IMR-90 (cell line): Measurements from ENCODE around the gene MAN2A2. TPM values are rescaled to one million over a fixed set of nuclear protein-coding genes. Genes with fewer than 3 reads are reported as not detected.

Experiments
- ATAC-seq: fragments of 200-7000 bp; cut with Tn5 transposase; 2 replicates; pipeline ENCODE4 v1.9.1; 2020; ENCODE audit warnings: low read depth, mild to moderate bottlenecking, moderate library complexity
- BruUV-seq: library from RNA; stranded (reverse); fragments of 400-500 nt; replicated peaks from 2 replicates; lab custom pipeline; 2021; lab: Mats Ljungman, UMichigan
- CTCF ChIA-PET: fragments of 300-600 bp; formaldehyde crosslinking; extraction: SDS; loops from one replicate; lab custom pipeline; 2021; ENCODE audit warnings: antibody characterized with exemption; lab: Yijun Ruan, JAX
- POLR2A ChIA-PET: fragments of 300-600 bp; sonication (Branson Sonifier 250); formaldehyde crosslinking; loops from one replicate; lab custom pipeline; 2022; ENCODE audit warnings: antibody characterized with exemption; ENCODE audit not compliant: unreplicated experiment; lab: Charles Lee
- DNase-seq: peaks from one replicate; pipeline ENCODE4 v3.0.0; 2013
- H2AFZ ChIP-seq: replicated peaks from 2 replicates; pipeline ENCODE3; 2013; ENCODE audit warnings: low read length, mild to moderate bottlenecking; ENCODE audit not compliant: poor library complexity
- H2AK5ac ChIP-seq: 2 replicates; pipeline ENCODE4 v1.6.1; 2013; ENCODE audit warnings: low read depth, low read length, inconsistent platforms
- H2AK9ac ChIP-seq: replicated peaks from 2 replicates; pipeline ENCODE3; 2013; ENCODE audit warnings: mild to moderate bottlenecking, low read depth, low read length, moderate library complexity; ENCODE audit not compliant: poor library complexity
- H2BK120ac ChIP-seq: 2 replicates; pipeline ENCODE4 v1.6.1; 2013; ENCODE audit warnings: low read depth, low read length, inconsistent platforms
- H2BK15ac ChIP-seq: 3 replicates; pipeline ENCODE4 v1.6.1; 2013; ENCODE audit warnings: low read depth, low read length, inconsistent platforms
- H2BK20ac ChIP-seq: 2 replicates; pipeline ENCODE4 v1.6.1; 2013; ENCODE audit warnings: low read depth, mild to moderate bottlenecking, inconsistent platforms, low read length, moderate library complexity
- H2BK5ac ChIP-seq: 2 replicates; pipeline ENCODE4 v1.6.1; 2013; ENCODE audit warnings: mild to moderate bottlenecking, low read depth, low read length, inconsistent platforms; ENCODE audit not compliant: poor library complexity, severe bottlenecking
- H3K14ac ChIP-seq: replicated peaks from 2 replicates; pipeline ENCODE4 v1.6.1; 2013; ENCODE audit warnings: low read depth, low read length, inconsistent platforms
- H3K18ac ChIP-seq: 2 replicates; pipeline ENCODE4 v1.6.1; 2013; ENCODE audit warnings: low read depth, low read length, control low read depth
- H3K23ac ChIP-seq: 2 replicates; pipeline ENCODE4 v1.6.1; 2013; ENCODE audit warnings: low read depth, low read length, inconsistent platforms
- H3K27ac ChIP-seq: 2 replicates; pipeline ENCODE4 v1.5.1; 2013; ENCODE audit warnings: mild to moderate bottlenecking, control low read depth, low read length; ENCODE audit not compliant: insufficient read depth
- H3K27me3 ChIP-seq: 2 replicates; pipeline ENCODE4 v1.6.1; 2013; ENCODE audit warnings: low read length; ENCODE audit not compliant: control insufficient read depth, insufficient read depth
- H3K36me3 ChIP-seq: 2 replicates; pipeline ENCODE4 v1.6.1; 2013; ENCODE audit warnings: low read length, mixed read lengths; ENCODE audit not compliant: control insufficient read depth, insufficient read depth
- H3K4ac ChIP-seq: 2 replicates; pipeline ENCODE4 v1.6.1; 2013; ENCODE audit warnings: low read depth, low read length, inconsistent platforms
- H3K4me1 ChIP-seq: 2 replicates; pipeline ENCODE4 v1.6.1; 2013; ENCODE audit warnings: low read length, mixed read lengths; ENCODE audit not compliant: control insufficient read depth, insufficient read depth
- H3K4me2 ChIP-seq: 2 replicates; pipeline ENCODE4 v1.6.1; 2013; ENCODE audit warnings: low read depth, mild to moderate bottlenecking, control low read depth, low read length, moderate library complexity
- H3K4me3 ChIP-seq: 2 replicates; pipeline ENCODE4 v1.5.1; 2013; ENCODE audit warnings: low read depth, mild to moderate bottlenecking, control low read depth, low read length, moderate library complexity; ENCODE audit not compliant: insufficient read depth
- H3K56ac ChIP-seq: 2 replicates; pipeline ENCODE4 v1.6.1; 2013; ENCODE audit warnings: low read length, inconsistent platforms; ENCODE audit not compliant: insufficient read depth; ENCODE audit errors: extremely low read depth
- H3K79me1 ChIP-seq, 2 experiments: 2 replicates each; pipeline ENCODE4 v1.6.1; 2013; ENCODE audit warnings: low read length in 2 of 2, inconsistent platforms in 1 of 2, low read depth in 1 of 2
- H3K9ac ChIP-seq: 2 replicates; pipeline ENCODE4 v1.6.1; 2013; ENCODE audit warnings: low read depth, low read length, control low read depth
- H3K9me1 ChIP-seq: 2 replicates; pipeline ENCODE4 v1.6.1; 2013; ENCODE audit warnings: low read length, inconsistent platforms; ENCODE audit not compliant: insufficient read depth
- H3K9me3 ChIP-seq: 2 replicates; pipeline ENCODE4 v1.6.1; 2013; ENCODE audit warnings: low read length; ENCODE audit not compliant: control insufficient read depth, insufficient read depth
- H4K20me1 ChIP-seq: 2 replicates; pipeline ENCODE4 v1.6.1; 2013; ENCODE audit warnings: low read length, inconsistent platforms; ENCODE audit not compliant: insufficient read depth
- H4K5ac ChIP-seq: 2 replicates; pipeline ENCODE4 v1.6.1; 2013; ENCODE audit warnings: mild to moderate bottlenecking, low read depth, low read length, control low read depth
- H4K8ac ChIP-seq, 2 experiments: 2 replicates each; pipeline ENCODE4 v1.6.1; 2013; ENCODE audit warnings: low read depth in 2 of 2, low read length in 2 of 2, control low read depth in 1 of 2, inconsistent platforms in 1 of 2
- H4K91ac ChIP-seq: 2 replicates; pipeline ENCODE4 v1.6.1; 2013; ENCODE audit warnings: low read depth, low read length, inconsistent platforms; ENCODE audit not compliant: insufficient read depth
- CEBPB ChIP-seq: IDR thresholded peaks from 2 replicates; pipeline ENCODE4 v1.6.1; 2012; ENCODE audit warnings: low read depth, low read length, improper control_type of control experiment
- FOS ChIP-seq: fragments of 150-350 bp; IDR thresholded peaks from 2 replicates; pipeline ENCODE4 v1.6.1; 2016; ENCODE audit warnings: low read depth, low read length
- MAZ ChIP-seq: IDR thresholded peaks from 2 replicates; pipeline ENCODE4 v1.6.1; 2012; ENCODE audit warnings: low read depth, mild to moderate bottlenecking, low read length, improper control_type of control experiment, moderate library complexity, borderline replicate concordance
- WGBS, 2 experiments: methylation state at CpG; one replicate each; pipeline versions ENCODE4 v1.1.5 to v1.1.7; 2013; ENCODE audit warnings: missing lambda C conversion rate in 2 of 2; ENCODE audit not compliant: insufficient read length in 1 of 2; ENCODE audit errors: extremely low coverage in 2 of 2; 5-methylcytosine and 5-hydroxymethylcytosine counted together
- dilution Hi-C: fragments of 300-500 bp; cut with HindIII; formaldehyde crosslinking; loops from one replicate; pipeline ENCODE4 v1.14.3; 2018; ENCODE audit warnings: low sequenced_read_pairs; ENCODE audit not compliant: unreplicated experiment
- in situ Hi-C: fragments of 300-500 bp; cut with MboI; formaldehyde crosslinking; loops from 3 replicates; pipeline ENCODE4 v1.14.3; 2019; ENCODE audit warnings: low sequenced_read_pairs, inconsistent platforms, mixed read lengths
- intact Hi-C: fragments of 100-400 bp; cut with micrococcal nuclease; formaldehyde crosslinking; loops from 2 replicates; pipeline ENCODE4 v1.10.0; 2022
- polyA plus RNA-seq, 3 experiments: library from polyadenylated mRNA; depleted of rRNA; stranded (reverse); fragments of >200 nt; gene quantifications; 2 replicates each; pipeline ENCODE4 v1.2.3, GENCODE V29; 2012; ENCODE audit warnings: low replicate concordance in 1 of 3
- total RNA-seq: library from RNA; depleted of rRNA; stranded (reverse); fragments of >200 nt; gene quantifications from 2 replicates; pipeline ENCODE4 v1.2.3, GENCODE V29; 2012
- TF ChIP-seq, protein P1 (sequence below): conservative IDR thresholded peaks from 2 replicates; pipeline ENCODE4 v1.5.1; 2012; ENCODE audit warnings: mild to moderate bottlenecking, low read depth, low read length, improper control_type of control experiment
- TF ChIP-seq, protein P2 (sequence below): fragments of 150-350 bp; IDR thresholded peaks from 2 replicates; pipeline ENCODE4 v1.6.1; 2017; ENCODE audit warnings: mild to moderate bottlenecking, antibody characterized with exemption, low read length, low read depth

MAN2A2 gene
- total and polyA plus RNA-seq, 2 of the 4 experiments (the other 2 are of a cell fraction): 3.4 to 52.5 TPM

DNA sequence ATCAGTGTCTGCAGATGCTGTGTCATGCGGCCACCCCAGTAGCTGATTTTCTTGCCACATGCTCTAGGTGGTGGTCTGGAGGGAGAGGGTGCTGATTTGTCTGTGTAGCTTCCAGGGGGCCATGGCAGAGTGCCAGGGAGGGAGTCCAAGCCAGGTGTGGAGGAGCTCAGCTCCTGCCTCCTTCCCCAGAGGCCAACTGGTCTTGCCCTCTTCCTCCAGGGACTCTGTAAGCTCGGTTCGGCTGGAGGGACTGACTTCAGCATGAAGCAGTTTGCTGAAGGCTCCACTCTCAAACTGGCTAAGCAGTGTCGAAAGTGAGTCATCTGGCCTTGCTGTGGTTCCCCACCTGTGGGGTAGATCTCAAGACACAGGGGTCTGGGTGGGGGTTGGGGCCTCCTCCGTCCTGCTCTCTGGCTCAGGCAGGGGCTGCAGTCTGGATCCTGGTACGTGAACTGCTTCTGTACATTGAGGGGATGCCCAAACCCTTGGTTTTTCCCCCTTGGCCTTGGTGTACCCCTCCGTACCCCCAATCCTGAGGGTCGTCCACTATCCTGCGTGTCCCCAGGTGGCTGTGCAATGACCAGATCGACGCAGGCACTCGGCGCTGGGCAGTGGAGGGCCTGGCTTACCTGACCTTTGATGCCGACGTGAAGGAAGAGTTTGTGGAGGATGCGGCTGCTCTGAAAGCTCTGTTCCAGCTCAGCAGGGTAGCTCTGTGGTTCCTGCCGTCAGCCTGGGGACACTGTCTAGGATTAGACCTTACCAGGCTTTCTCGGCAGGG lies 44.7 kb downstream of the MAN2A2 start:
- H3K9me1 ChIP-seq: no peaks in the 10 kb centered on the region
- H2AK9ac ChIP-seq: no peak overlapping the region
- WGBS, 2 experiments: 100% methylated on average over 9 of the region's 18 CpGs; no CpG with 5 or more reads in 1 of the 2 experiments
- no peak overlapping the region for H2BK15ac ChIP-seq
- ChIA-PET POLR2A (no interaction called here), CTCF (interaction anchor here (2.3 kb wide), 1 partner anchor 13 kb away, joined by 8 read pairs; the partner anchor contains the start of gene UNC45A)
- H4K5ac ChIP-seq: no peak overlapping the region
- no TSS peak for BruUV-seq
- no peak overlapping the region for H2AFZ ChIP-seq
- H3K56ac ChIP-seq: no peak overlapping the region
- H3K4me3 ChIP-seq: no peak overlapping the region
- no peak overlapping the region for H3K23ac ChIP-seq
- no peak overlapping the region for H2BK5ac ChIP-seq
- peaks cover 4% of the 10 kb centered on the region; the same call in 1 of the 2 replicates for H4K20me1 ChIP-seq
- no peak overlapping the region for H3K4me2 ChIP-seq
- no peak overlapping the region for H3K27ac ChIP-seq
- no peaks in the 10 kb centered on the region for H3K4me1 ChIP-seq
- no peak overlapping the region for H3K9ac ChIP-seq
- no peaks in the 10 kb centered on the region for H3K9me3 ChIP-seq
- H2BK120ac ChIP-seq: no peak overlapping the region
- H3K18ac ChIP-seq: no peak overlapping the region
- no peak overlapping the region for H2BK20ac ChIP-seq
- H3K36me3 ChIP-seq: peaks cover 76% of the 10 kb centered on the region
- DNase-seq (no peak), ATAC-seq (no peak)
- no peak for TF ChIP-seq MAZ
- TF ChIP-seq, protein P1, sequence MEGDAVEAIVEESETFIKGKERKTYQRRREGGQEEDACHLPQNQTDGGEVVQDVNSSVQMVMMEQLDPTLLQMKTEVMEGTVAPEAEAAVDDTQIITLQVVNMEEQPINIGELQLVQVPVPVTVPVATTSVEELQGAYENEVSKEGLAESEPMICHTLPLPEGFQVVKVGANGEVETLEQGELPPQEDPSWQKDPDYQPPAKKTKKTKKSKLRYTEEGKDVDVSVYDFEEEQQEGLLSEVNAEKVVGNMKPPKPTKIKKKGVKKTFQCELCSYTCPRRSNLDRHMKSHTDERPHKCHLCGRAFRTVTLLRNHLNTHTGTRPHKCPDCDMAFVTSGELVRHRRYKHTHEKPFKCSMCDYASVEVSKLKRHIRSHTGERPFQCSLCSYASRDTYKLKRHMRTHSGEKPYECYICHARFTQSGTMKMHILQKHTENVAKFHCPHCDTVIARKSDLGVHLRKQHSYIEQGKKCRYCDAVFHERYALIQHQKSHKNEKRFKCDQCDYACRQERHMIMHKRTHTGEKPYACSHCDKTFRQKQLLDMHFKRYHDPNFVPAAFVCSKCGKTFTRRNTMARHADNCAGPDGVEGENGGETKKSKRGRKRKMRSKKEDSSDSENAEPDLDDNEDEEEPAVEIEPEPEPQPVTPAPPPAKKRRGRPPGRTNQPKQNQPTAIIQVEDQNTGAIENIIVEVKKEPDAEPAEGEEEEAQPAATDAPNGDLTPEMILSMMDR: no peak
- TF ChIP-seq FOS: no peak
- no peak for TF ChIP-seq CEBPB
- TF ChIP-seq, protein P2, sequence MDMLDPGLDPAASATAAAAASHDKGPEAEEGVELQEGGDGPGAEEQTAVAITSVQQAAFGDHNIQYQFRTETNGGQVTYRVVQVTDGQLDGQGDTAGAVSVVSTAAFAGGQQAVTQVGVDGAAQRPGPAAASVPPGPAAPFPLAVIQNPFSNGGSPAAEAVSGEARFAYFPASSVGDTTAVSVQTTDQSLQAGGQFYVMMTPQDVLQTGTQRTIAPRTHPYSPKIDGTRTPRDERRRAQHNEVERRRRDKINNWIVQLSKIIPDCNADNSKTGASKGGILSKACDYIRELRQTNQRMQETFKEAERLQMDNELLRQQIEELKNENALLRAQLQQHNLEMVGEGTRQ: no peak
- dilution Hi-C loops: no loop called here
- H4K8ac ChIP-seq: no peak overlapping the region
- no peak overlapping the region for H3K14ac ChIP-seq
- no peak overlapping the region for H2AK5ac ChIP-seq
- no peak overlapping the region for H3K4ac ChIP-seq
- intact Hi-C loops: no loop called here
- H4K91ac ChIP-seq: no peak overlapping the region
- H3K27me3 ChIP-seq: no peaks in the 10 kb centered on the region
- in situ Hi-C loops: no loop called here
- no peaks in the 10 kb centered on the region; a peak in 2 of 4 replicates for H3K79me1 ChIP-seq
